HG03039 (cell line): ENCODE measurements around the gene RPL41.

Experiments used
- ATAC-seq: cut with Tn5 transposase; IDR thresholded peaks from one replicate; pipeline ENCODE4 v1.9.1; 2021; ENCODE audit warnings: mild to moderate bottlenecking, moderate library complexity; ENCODE audit not compliant: unreplicated experiment

The RPL41 gene

GRCh38 chr12:56127485-56127887 lies 11.1 kb downstream of the RPL41 start:
- ATAC-seq: no peak

DNA sequence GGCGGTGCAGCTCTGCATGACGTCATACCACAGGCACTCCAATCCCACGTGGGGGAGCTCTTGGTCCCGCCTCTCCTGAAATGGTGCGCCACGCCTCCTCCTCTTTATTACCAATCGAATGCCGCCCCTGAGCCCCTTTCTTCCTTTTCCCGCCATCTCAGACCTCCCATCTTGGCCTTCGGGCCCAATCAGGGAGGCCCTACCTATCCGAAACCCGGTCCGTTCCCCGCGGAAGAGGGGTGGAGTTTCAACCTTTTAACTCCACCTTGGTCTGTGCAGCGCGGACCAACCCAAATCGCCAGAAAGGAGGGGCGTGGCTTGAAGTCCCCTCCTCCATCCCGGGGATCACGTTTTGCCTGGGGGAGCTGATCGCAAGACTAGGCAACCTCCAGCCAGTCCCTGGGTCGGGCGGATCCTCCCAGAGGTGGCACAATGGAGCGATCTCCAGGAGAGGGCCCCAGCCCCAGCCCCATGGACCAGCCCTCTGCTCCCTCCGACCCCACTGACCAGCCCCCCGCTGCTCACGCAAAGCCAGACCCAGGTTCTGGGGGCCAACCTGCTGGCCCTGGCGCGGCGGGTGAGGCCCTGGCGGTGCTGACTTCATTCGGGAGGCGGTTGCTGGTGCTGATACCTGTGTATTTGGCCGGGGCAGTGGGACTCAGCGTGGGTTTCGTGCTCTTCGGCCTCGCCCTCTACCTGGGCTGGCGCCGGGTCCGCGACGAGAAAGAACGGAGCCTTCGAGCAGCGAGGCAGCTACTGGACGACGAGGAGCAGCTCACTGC lies 11.6 kb downstream of the RPL41 start, which contains the start of gene ESYT1:
TSS of gene ESYT1 (plus strand) at position 380 of the 782 bp plus-strand sequence. CDS start at position 433, 53 bp downstream.
- peak; percentile 80 for ATAC-seq

GRCh38 chr12:56128670-56129205 lies 12.3 kb downstream of the RPL41 start:
- no peak for ATAC-seq

DNA sequence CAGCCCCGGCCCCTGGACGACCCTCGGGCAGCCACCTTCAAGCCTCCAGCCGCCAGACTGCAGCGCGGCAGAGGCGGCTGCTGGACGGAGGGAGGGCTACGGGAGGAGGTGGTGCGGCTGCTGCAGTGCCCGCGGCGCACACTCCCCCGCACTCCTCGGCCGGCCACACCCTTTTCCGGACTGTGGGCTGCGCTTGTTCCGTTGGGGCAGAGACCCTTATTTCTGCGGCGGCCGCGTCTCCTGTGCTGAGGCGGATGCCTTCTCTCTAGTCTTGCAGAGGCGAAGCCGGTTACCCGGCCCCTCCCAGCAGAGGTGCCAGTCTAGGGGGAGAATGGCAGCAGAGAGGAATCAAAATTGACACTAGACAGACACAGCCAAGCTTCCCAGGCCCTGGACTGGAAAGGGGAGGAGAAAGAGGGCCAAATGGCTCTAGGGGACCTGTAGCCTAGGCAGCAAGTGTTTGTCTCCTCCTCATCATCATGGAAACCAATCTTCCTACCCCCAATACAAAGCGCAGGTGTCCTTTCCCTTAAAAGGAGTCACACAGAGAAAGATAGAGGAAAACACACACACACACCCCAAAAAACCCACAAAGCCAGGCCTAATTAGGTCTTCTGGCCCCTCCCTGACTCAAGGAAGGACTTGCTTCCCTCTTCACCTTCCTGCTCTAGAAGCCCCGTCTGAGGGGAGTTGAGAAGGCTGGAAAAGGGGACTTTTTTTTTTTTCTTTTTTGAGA lies 12.9 kb downstream of the RPL41 start:
- ATAC-seq: peak; percentile 24

DNA sequence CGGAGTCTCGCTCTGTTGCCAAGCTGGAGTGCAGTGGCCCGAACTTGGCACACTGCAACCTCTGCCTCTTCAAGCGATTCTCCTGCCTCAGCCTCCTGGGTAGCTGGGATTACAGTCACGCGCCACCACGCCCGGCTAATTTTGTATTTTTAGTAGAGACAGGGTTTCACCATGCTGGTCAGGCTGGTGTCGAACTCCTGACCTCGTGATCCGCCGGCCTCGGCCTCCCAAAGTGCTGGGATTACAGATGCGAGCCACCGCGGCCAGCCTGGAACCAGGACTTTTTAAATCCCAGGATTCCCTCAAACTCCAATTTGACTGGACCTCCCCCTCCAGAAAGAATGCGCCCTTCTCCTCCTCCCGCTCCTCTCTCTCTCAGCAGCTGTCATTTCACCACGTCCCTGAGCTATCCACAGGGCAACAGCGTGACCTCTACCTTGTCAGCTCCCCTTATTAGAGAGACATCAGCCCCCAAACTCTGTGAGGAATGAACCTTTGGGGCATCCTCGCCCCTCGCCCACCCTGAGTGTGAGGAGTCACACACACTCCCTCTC lies 13.6 kb downstream of the RPL41 start:
- ATAC-seq: no peak

GRCh38 chr12:56130876-56131275 lies 14.4 kb downstream of the RPL41 start:
- ATAC-seq: no peak

GRCh38 chr12:56134897-56135296 lies 18.5 kb downstream of the RPL41 start:
- no peak for ATAC-seq

GRCh38 chr12:56137853-56138571 lies 21.6 kb downstream of the RPL41 start:
- no peak for ATAC-seq

DNA sequence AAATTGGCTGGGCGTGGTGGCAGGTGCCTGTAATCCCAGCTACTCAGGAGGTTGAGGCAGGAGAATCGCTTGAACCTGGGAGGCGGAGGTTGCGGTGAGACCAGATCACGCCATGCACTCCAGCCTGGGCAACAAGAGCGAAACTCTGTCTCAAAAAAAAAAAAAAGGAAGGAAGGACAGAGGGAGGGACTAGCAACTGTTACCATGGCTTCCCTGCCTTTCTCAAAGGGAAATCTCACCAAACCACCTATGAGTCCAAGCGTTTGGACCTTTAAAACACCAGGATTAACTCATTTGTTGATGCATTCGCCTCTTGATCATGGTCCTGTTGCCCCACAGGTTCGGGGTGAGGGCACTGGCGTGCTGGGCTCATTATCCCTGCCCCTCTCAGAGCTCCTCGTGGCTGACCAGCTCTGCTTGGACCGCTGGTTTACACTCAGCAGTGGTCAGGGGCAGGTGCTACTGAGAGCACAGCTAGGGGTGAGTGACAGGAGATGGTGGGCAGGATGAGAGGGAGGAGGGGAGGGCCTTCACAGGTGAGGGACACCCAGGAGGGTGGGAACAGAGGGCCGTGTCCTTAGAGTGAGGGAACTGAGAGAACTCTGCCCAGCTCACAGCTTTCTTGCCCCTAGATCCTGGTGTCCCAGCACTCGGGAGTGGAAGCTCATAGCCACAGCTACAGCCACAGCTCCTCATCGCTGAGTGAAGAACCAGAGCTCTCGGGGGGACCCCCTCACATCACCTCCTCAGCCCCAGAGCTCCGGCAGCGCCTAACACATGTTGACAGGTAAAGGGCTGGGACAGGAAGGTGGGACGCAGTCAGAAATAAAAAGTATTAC lies 25.7 kb downstream of the RPL41 start:
- no peak for ATAC-seq

DNA sequence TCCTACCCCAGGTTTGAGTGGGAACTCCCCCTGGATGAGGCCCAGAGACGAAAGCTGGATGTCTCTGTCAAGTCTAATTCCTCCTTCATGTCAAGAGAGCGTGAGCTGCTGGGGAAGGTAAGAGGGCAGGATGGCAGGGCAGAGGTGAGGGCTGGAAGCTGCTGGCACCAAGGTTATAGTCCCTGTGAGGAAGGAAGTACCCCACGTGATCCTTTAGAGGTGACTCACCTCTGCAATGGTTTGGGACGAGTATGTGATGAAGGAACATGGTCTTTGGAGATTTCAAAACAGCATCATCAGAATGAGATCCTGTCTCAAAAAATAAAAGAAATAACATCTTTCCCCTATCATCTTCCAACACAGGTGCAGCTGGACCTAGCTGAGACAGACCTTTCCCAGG lies 26.8 kb downstream of the RPL41 start:
- no peak for ATAC-seq

- no peak for ATAC-seq
Measured at GRCh38 chr12:56143870-56144269, 27.4 kb downstream of the RPL41 start.

DNA sequence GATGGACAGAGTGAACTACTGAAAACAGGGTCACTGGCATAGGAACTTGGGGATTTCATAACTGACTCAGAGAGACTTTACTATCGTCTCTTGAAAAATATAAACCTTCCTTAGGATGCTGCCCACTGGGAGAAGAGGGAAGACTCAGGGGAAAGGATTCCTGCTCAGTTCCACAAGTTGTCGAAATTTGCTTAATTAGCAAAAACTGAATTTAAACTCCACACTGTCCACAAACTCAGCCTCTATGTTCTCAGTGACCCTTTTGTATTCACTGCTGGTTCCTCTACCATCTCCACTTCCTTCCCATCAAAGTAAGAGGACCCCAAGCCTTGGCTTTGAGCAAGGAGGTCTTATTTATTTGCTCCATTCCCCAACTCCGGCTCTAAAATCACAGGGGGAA lies 28.8 kb downstream of the RPL41 start:
- ATAC-seq: no peak

GRCh38 chr12:56146492-56147460 lies 30.3 kb downstream of the RPL41 start:
- ATAC-seq: no peak

DNA sequence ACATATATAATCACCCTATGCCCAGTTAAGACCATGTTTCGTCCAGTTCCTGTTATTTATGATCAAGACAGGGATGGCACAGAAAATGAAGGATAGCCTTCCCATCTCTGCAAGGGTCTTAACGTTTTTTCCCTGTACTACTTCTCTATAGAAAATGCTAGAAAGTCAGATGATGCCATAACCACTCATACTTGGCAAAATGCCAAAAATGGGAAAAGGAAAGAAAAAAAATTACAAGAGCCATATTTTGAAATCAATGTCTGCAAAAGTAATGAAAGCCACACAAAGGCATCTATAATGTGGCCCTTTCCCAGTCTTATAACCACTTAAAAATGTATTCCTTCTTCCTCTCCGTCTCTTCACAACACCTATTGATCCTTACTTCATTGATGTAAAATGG lies 34.1 kb downstream of the RPL41 start:
- no peak for ATAC-seq

- no peak for ATAC-seq
Measured at GRCh38 chr12:56151672-56152131, 35.3 kb downstream of the RPL41 start.

- peak; percentile 89 for ATAC-seq
Measured at GRCh38 chr12:56152132-56152755, 35.8 kb downstream of the RPL41 start, which contains the start of gene MYL6B. TSS of gene MYL6B (plus strand) at chr12:56152587. CDS start at chr12:56153919, 1,332 bp downstream.

DNA sequence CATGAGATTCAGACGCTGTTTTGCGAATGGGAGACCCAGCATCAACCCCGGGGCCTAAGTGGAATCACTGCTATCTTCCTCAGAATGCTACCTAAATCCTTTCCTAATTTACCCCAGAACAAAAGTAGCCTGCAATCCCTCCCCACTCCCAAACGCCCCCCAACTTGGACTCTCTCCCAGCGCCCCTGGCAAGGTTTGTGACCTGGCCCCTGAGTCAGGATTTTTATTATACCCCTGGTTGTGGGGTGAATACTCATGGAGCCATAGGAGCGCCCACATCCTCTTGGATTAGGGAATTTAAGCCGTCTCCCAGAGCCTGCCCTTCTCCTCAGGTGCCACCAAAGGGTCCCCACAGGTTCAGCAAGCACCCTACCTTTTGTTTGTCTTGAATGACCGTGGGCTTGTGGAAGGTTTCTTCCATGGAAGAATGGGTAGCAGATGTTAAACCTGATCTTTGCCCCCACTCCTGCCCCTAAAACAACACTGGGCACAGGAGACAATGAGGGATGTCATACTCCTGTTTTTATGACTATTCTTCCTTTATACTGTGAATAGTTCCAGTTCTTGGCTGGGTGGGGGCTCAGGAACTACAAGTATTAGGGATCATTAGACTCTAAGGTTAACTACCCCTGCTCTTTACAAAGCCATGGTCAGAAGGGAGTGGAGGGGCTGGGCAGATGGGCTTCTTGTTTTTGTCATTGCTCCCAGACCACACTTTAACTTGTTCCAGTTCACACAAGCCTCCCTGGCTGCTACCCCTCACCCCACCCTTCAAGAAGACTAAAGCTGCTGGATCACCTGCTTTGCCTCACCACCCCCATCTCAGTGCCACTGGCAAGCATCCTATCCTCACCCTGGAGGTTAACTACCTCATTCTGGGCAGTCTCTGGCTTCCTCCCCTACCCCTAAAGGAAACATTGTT lies 36.6 kb downstream of the RPL41 start:
- ATAC-seq: no peak
